ENCODE measurements around the gene SSRP1. TPM values are rescaled to one million over a fixed set of nuclear protein-coding genes. Genes with fewer than 3 reads are reported as not detected.
A peak's percentile ranks its signal among the peaks of the same experiment; 100 is the strongest.

SSRP1 gene
- total and polyA plus RNA-seq, 2 experiments from 2014 or later, result 205 to 216 TPM

DNA sequence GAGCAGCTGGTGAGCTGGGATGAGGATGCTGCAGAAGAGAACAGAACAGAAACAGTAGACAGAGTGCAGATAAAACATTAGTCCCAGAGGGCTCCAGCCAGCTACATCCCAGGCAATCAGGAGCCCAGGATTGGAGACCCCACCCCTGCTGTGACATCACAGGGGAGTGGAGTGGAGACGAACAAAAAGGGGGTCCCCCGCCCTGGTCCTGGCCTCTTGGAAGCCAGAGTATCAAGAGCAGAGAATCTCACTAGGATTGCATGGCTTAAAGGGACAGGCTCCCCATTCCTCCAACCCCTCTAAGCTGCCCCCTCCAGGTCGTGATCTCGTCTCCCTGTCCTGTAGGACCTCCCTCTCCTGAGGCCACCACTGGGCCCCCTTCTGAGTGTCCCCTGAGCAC lies 2.5 kb upstream of the SSRP1 start, which contains the start of gene P2RX3:
TSS of gene P2RX3 (plus strand) at position 211 of the 400 bp plus-strand sequence. CDS start 199 bp downstream, outside the sequence.
- Histone ChIP-seq H4K20me1 (replicated peaks; ENCODE audit: insufficient read depth) (peaks cover 11% of the 10 kb centered on the region; the same call in 1 of the 2 replicates), H3K36me3 (ENCODE audit: insufficient read depth) (peaks cover 7% of the 10 kb centered on the region), H3K27ac (ENCODE audit: low read depth) (no peak within 1 kb of the TSS), H3F3A (replicated peaks; ENCODE audit: low read depth) (no peaks in the 10 kb centered on the region), H3K4me1 (ENCODE audit: insufficient read depth) (peaks cover 43% of the 10 kb centered on the region), H3K4me3 (no peak within 1 kb of the TSS), H3K4me2 (peak within 1 kb of the TSS; percentile 45; the same call in 1 of the 2 replicates), H3K79me2 (replicated peaks; ENCODE audit: insufficient read depth) (peaks cover 26% of the 10 kb centered on the region), H2AFZ (peak within 1 kb of the TSS; percentile 74), H3K9me2 (ENCODE audit: insufficient read depth) (no peaks in the 10 kb centered on the region), H3K27me3 (ENCODE audit: insufficient read depth) (peaks cover 4% of the 10 kb centered on the region; the same call in 1 of the 2 replicates)
- TF ChIP-seq ZNF331 (CRISPR knock-in tag; IDR thresholded peaks at IDR 0.05; ENCODE audit: low read depth) (no peak), CREB1 (CRISPR knock-in tag; IDR thresholded peaks at IDR 0.05; ENCODE audit: low read depth) (no peak), EZH2phosphoT487 (IDR thresholded peaks at IDR 0.05; ENCODE audit: unreplicated experiment) (no peak), ZNF114 (CRISPR knock-in tag; IDR thresholded peaks at IDR 0.05) (no peak), POLR2AphosphoS5 (IDR thresholded peaks at IDR 0.05; ENCODE audit: low read depth) (no peak), JUNB (IDR thresholded peaks at IDR 0.05; ENCODE audit: unreplicated experiment) (no peak), STAT1 (IDR thresholded peaks at IDR 0.05; ENCODE audit: unreplicated experiment) (no peak), EZH2 (IDR thresholded peaks at IDR 0.05; ENCODE audit: low read depth, unreplicated experiment) (no peak), CTCF (conservative IDR thresholded peaks at IDR 0.05; ENCODE audit: low read depth in 2 of 2) (no peak), NANOG (IDR thresholded peaks at IDR 0.05; ENCODE audit: borderline replicate concordance) (no peak)
- TF ChIP-seq, protein P1, sequence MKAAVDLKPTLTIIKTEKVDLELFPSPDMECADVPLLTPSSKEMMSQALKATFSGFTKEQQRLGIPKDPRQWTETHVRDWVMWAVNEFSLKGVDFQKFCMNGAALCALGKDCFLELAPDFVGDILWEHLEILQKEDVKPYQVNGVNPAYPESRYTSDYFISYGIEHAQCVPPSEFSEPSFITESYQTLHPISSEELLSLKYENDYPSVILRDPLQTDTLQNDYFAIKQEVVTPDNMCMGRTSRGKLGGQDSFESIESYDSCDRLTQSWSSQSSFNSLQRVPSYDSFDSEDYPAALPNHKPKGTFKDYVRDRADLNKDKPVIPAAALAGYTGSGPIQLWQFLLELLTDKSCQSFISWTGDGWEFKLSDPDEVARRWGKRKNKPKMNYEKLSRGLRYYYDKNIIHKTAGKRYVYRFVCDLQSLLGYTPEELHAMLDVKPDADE (IDR thresholded peaks at IDR 0.05), result no peak
- TF ChIP-seq, protein P2, sequence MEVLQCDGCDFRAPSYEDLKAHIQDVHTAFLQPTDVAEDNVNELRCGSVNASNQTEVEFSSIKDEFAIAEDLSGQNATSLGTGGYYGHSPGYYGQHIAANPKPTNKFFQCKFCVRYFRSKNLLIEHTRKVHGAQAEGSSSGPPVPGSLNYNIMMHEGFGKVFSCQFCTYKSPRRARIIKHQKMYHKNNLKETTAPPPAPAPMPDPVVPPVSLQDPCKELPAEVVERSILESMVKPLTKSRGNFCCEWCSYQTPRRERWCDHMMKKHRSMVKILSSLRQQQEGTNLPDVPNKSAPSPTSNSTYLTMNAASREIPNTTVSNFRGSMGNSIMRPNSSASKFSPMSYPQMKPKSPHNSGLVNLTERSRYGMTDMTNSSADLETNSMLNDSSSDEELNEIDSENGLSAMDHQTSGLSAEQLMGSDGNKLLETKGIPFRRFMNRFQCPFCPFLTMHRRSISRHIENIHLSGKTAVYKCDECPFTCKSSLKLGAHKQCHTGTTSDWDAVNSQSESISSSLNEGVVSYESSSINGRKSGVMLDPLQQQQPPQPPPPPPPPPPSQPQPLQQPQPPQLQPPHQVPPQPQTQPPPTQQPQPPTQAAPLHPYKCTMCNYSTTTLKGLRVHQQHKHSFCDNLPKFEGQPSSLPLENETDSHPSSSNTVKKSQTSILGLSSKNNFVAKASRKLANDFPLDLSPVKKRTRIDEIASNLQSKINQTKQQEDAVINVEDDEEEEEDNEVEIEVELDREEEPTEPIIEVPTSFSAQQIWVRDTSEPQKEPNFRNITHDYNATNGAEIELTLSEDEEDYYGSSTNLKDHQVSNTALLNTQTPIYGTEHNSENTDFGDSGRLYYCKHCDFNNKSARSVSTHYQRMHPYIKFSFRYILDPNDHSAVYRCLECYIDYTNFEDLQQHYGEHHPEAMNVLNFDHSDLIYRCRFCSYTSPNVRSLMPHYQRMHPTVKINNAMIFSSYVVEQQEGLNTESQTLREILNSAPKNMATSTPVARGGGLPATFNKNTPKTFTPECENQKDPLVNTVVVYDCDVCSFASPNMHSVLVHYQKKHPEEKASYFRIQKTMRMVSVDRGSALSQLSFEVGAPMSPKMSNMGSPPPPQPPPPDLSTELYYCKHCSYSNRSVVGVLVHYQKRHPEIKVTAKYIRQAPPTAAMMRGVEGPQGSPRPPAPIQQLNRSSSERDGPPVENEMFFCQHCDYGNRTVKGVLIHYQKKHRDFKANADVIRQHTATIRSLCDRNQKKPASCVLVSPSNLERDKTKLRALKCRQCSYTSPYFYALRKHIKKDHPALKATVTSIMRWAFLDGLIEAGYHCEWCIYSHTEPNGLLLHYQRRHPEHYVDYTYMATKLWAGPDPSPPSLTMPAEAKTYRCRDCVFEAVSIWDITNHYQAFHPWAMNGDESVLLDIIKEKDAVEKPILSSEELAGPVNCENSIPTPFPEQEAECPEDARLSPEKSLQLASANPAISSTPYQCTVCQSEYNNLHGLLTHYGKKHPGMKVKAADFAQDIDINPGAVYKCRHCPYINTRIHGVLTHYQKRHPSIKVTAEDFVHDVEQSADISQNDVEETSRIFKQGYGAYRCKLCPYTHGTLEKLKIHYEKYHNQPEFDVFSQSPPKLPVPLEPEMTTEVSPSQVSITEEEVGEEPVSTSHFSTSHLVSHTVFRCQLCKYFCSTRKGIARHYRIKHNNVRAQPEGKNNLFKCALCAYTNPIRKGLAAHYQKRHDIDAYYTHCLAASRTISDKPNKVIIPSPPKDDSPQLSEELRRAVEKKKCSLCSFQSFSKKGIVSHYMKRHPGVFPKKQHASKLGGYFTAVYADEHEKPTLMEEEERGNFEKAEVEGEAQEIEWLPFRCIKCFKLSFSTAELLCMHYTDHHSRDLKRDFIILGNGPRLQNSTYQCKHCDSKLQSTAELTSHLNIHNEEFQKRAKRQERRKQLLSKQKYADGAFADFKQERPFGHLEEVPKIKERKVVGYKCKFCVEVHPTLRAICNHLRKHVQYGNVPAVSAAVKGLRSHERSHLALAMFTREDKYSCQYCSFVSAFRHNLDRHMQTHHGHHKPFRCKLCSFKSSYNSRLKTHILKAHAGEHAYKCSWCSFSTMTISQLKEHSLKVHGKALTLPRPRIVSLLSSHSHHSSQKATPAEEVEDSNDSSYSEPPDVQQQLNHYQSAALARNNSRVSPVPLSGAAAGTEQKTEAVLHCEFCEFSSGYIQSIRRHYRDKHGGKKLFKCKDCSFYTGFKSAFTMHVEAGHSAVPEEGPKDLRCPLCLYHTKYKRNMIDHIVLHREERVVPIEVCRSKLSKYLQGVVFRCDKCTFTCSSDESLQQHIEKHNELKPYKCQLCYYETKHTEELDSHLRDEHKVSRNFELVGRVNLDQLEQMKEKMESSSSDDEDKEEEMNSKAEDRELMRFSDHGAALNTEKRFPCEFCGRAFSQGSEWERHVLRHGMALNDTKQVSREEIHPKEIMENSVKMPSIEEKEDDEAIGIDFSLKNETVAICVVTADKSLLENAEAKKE (CRISPR knock-in tag; IDR thresholded peaks at IDR 0.05), result no peak
- TF ChIP-seq, protein P3, sequence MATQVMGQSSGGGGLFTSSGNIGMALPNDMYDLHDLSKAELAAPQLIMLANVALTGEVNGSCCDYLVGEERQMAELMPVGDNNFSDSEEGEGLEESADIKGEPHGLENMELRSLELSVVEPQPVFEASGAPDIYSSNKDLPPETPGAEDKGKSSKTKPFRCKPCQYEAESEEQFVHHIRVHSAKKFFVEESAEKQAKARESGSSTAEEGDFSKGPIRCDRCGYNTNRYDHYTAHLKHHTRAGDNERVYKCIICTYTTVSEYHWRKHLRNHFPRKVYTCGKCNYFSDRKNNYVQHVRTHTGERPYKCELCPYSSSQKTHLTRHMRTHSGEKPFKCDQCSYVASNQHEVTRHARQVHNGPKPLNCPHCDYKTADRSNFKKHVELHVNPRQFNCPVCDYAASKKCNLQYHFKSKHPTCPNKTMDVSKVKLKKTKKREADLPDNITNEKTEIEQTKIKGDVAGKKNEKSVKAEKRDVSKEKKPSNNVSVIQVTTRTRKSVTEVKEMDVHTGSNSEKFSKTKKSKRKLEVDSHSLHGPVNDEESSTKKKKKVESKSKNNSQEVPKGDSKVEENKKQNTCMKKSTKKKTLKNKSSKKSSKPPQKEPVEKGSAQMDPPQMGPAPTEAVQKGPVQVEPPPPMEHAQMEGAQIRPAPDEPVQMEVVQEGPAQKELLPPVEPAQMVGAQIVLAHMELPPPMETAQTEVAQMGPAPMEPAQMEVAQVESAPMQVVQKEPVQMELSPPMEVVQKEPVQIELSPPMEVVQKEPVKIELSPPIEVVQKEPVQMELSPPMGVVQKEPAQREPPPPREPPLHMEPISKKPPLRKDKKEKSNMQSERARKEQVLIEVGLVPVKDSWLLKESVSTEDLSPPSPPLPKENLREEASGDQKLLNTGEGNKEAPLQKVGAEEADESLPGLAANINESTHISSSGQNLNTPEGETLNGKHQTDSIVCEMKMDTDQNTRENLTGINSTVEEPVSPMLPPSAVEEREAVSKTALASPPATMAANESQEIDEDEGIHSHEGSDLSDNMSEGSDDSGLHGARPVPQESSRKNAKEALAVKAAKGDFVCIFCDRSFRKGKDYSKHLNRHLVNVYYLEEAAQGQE (IDR thresholded peaks at IDR 0.05; ENCODE audit: unreplicated experiment), result no peak
- Mint-ChIP-seq H3K27ac (no peak within 1 kb of the TSS), H3K36me3 (ENCODE audit: low read depth) (peaks cover 19% of the 10 kb centered on the region), H3K27me3 (ENCODE audit: insufficient read depth, low read depth, poor library complexity) (peaks cover 12% of the 10 kb centered on the region), H3K4me3 (no peak within 1 kb of the TSS; the same call in 2 of the 3 replicates), H3K4me1 (peaks cover 57% of the 10 kb centered on the region), H3K9me3 (no peaks in the 10 kb centered on the region)
- ATAC-seq (no peak), DNase-seq (ENCODE audit: low spot score) (no peak)
